CD4-positive, alpha-beta memory T cell (primary cell): ENCODE measurements around the gene TPSG1. TPM values are rescaled to one million over a fixed set of nuclear protein-coding genes. Genes with fewer than 3 reads are reported as not detected.
"Not testable (repeated sequence)": the region's sequence is repeated elsewhere in the genome, so short reads cannot be mapped to it uniquely, and the experiment has no call there.

Experiments used
- CTCF ChIA-PET: fragments of 350-600 bp; sonication (Branson Sonifier 250); formaldehyde crosslinking; loops from one replicate; lab custom pipeline; 2021; ENCODE audit warnings: inconsistent platforms; ENCODE audit not compliant: partially characterized antibody; lab: Charles Lee
- POLR2A ChIA-PET: fragments of 350-600 bp; sonication (Branson Sonifier 250); formaldehyde crosslinking; loops from one replicate; lab custom pipeline; 2021; ENCODE audit not compliant: partially characterized antibody; lab: Charles Lee
- DNase-seq, 5 donors: peaks; one replicate each; pipeline versions ENCODE4 v3.0.0 to v3.0.0-alpha.2; 2020 to 2022; ENCODE audit warnings: mixed read lengths in 1 of 5
- H3K27ac ChIP-seq: one replicate; pipeline ENCODE4 v1.7.0; 2013; ENCODE audit warnings: low read depth, low read length
- H3K27me3 ChIP-seq: 2 replicates; pipeline ENCODE4 v1.7.0; 2013; ENCODE audit warnings: mild to moderate bottlenecking, low read length, moderate library complexity; ENCODE audit not compliant: insufficient read depth
- H3K36me3 ChIP-seq: 2 replicates; pipeline ENCODE4 v1.7.0; 2013; ENCODE audit warnings: mild to moderate bottlenecking, low read length, moderate library complexity; ENCODE audit not compliant: insufficient read depth
- H3K4me1 ChIP-seq: 2 replicates; pipeline ENCODE4 v1.7.0; 2013; ENCODE audit warnings: mild to moderate bottlenecking, low read length, moderate library complexity; ENCODE audit not compliant: insufficient read depth
- H3K4me3 ChIP-seq, 2 donors: one replicate each; pipeline ENCODE4 v1.7.0; 2013; ENCODE audit warnings: low read length in 2 of 2, mild to moderate bottlenecking in 1 of 2
- H3K9me3 ChIP-seq, 2 donors: one replicate each; pipeline ENCODE4 v1.7.0; 2013; ENCODE audit warnings: low read length in 2 of 2, control low read depth in 1 of 2; ENCODE audit not compliant: control insufficient read depth in 1 of 2
- H3K27ac Mint-ChIP-seq, 7 donors: one replicate each; pipeline ENCODE4 v1.8.0; 2020 to 2021; ENCODE audit warnings: mixed read lengths in 7 of 7, mild to moderate bottlenecking in 6 of 7, inconsistent platforms in 3 of 7, moderate library complexity in 3 of 7
- H3K27me3 Mint-ChIP-seq, 2 donors: one replicate each; pipeline ENCODE4 v1.8.0; 2020 to 2021; ENCODE audit warnings: mixed read lengths in 2 of 2
- H3K36me3 Mint-ChIP-seq, 2 donors: one replicate each; pipeline ENCODE4 v1.8.0; 2020 to 2021; ENCODE audit warnings: mixed read lengths in 2 of 2, inconsistent platforms in 1 of 2, mild to moderate bottlenecking in 1 of 2
- H3K4me1 Mint-ChIP-seq, 4 donors: one replicate each; pipeline ENCODE4 v1.8.0; 2020 to 2021; ENCODE audit warnings: mixed read lengths in 4 of 4, mild to moderate bottlenecking in 1 of 4
- H3K4me3 Mint-ChIP-seq, 8 donors: one replicate each; pipeline ENCODE4 v1.8.0; 2020 to 2021; ENCODE audit warnings: mixed read lengths in 8 of 8, mild to moderate bottlenecking in 7 of 8, moderate library complexity in 6 of 8, inconsistent platforms in 3 of 8
- H3K9me3 Mint-ChIP-seq, 8 donors: one replicate each; pipeline ENCODE4 v1.8.0; 2020 to 2021; ENCODE audit warnings: mixed read lengths in 8 of 8, mild to moderate bottlenecking in 5 of 8, inconsistent platforms in 3 of 8, moderate library complexity in 1 of 8
- intact Hi-C: fragments of 100-400 bp; cut with micrococcal nuclease; formaldehyde crosslinking; loops from one replicate; pipeline ENCODE4 v1.15.1; 2023
- polyA plus RNA-seq, 2 donors: library from polyadenylated mRNA; unstranded; fragments of 300-500 nt; fragmentation: Illumina TruSeq; gene quantifications; one replicate each; pipeline ENCODE4 v1.2.3, GENCODE V29; 2021
- total RNA-seq, 2 experiments: library from RNA; stranded (reverse); gene quantifications; one replicate each; pipeline ENCODE4 v1.2.3, GENCODE V29; 2021

The TPSG1 gene
- total and polyA plus RNA-seq, 4 experiments from 2014 or later: not detected

DNA sequence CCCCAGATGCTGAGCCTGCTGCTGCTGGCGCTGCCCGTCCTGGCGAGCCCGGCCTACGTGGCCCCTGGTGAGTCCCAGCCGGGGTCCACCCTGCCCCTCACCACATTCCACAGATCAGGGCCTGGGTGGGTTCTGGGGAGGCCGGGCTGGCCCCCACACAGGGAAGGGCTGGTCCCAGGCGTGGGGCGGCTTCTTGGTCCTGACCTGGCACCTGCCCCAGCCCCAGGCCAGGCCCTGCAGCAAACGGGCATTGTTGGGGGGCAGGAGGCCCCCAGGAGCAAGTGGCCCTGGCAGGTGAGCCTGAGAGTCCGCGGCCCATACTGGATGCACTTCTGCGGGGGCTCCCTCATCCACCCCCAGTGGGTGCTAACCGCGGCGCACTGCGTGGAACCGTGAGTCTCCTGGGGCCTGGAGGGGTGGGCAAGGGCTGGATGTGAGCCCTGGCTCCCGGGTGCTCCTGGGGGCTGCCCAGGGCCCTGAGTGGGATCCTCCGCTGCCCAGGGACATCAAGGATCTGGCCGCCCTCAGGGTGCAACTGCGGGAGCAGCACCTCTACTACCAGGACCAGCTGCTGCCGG lies 31.3 kb upstream of the TPSG1 start:
- H3K27ac ChIP-seq, H3K4me3 ChIP-seq, CTCF ChIA-PET, H3K4me1 Mint-ChIP-seq, H3K4me1 ChIP-seq, H3K9me3 ChIP-seq, H3K27ac Mint-ChIP-seq, intact Hi-C loops, H3K27me3 ChIP-seq, DNase-seq, H3K4me3 Mint-ChIP-seq, H3K9me3 Mint-ChIP-seq, H3K36me3 ChIP-seq, POLR2A ChIA-PET, H3K36me3 Mint-ChIP-seq: not testable (repeated sequence)
- H3K27me3 Mint-ChIP-seq: peaks cover 9 to 11% of the 10 kb centered on the region in 2 donors

DNA sequence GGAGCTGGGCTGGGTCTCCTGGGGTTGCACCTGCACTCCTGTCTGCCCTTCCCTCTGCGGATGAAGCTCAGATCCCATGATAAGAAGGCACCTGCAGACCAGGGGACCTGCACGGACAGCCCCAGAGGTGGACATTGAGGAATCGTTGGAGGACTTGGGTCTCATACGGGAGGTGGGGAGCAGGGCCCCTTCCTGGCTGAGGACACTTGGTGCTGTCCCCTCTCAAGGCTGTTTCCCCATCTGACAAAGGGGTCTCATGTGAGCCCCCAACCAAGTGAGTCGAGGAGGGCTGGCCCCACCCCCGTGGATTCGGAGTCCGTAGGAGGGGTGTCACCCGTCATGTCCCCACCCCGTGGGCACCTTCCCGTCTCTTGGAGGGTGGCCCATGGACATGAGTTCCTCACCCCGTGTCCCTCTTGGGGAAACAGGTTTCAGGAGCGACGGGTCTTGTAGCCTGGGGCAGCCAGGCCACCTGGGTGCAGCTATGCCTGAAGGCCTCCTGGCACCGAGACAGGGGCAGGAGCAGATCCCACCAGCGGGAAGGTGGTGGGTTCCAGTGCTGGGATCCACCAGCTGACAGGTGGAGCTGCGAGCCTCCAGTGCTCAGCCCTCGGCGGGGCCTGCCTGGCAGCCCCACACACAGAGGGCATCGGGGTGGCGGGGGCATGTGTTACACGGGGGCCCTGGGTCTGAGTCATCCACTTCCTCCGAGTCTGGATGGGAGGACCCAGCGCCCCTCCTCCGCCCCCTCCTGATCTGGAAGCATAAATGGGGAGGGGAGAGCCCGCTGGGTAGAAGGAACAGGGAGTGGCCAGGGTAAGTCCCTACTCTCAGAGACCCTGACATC lies 30.4 kb upstream of the TPSG1 start, which contains the start of gene TPSD1:
Gene TPSD1, plus strand, starts transcription at position 794 of the 847 bp plus-strand sequence. CDS start 212 bp downstream, outside the sequence.
- H3K27me3 ChIP-seq, H3K36me3 ChIP-seq, H3K27me3 Mint-ChIP-seq, H3K9me3 Mint-ChIP-seq, H3K27ac ChIP-seq, CTCF ChIA-PET, H3K36me3 Mint-ChIP-seq, H3K27ac Mint-ChIP-seq, H3K9me3 ChIP-seq, H3K4me3 ChIP-seq, H3K4me3 Mint-ChIP-seq, H3K4me1 ChIP-seq, H3K4me1 Mint-ChIP-seq, intact Hi-C loops, DNase-seq: not testable (repeated sequence)
- POLR2A ChIA-PET: interaction anchor here (0.6 kb wide), 1 partner anchor 601 kb away, joined by 4 read pairs; no protein-coding TSS in a partner anchor

DNA sequence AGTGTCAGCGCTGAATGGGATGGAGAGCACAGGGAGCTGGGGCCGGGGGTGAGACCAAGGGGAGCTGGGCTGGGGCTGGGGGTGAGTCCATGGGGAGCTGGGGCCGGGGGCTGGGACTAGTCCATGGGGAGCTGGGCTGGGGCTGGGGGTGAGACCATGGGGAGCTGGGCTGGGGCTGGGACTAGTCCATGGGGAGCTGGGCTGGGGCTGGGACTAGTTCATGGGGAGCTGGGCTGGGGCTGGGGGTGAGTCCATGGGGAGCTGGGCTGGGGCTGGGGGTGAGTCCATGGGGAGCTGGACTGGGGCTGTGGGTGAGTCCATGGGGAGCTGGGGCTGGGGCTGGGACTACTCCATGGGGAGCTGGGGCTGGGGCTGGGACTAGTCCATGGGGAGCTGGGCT lies 29.8 kb upstream of the TPSG1 start:
- H3K27ac ChIP-seq, H3K9me3 Mint-ChIP-seq, H3K27ac Mint-ChIP-seq, H3K36me3 Mint-ChIP-seq, H3K4me1 Mint-ChIP-seq, H3K4me1 ChIP-seq, H3K4me3 Mint-ChIP-seq, H3K27me3 Mint-ChIP-seq, H3K36me3 ChIP-seq, intact Hi-C loops, DNase-seq, H3K27me3 ChIP-seq, H3K9me3 ChIP-seq, H3K4me3 ChIP-seq, CTCF ChIA-PET: not testable (repeated sequence)
- POLR2A ChIA-PET: interaction anchor here (0.6 kb wide), 1 partner anchor 601 kb away, joined by 4 read pairs; no protein-coding TSS in a partner anchor

DNA sequence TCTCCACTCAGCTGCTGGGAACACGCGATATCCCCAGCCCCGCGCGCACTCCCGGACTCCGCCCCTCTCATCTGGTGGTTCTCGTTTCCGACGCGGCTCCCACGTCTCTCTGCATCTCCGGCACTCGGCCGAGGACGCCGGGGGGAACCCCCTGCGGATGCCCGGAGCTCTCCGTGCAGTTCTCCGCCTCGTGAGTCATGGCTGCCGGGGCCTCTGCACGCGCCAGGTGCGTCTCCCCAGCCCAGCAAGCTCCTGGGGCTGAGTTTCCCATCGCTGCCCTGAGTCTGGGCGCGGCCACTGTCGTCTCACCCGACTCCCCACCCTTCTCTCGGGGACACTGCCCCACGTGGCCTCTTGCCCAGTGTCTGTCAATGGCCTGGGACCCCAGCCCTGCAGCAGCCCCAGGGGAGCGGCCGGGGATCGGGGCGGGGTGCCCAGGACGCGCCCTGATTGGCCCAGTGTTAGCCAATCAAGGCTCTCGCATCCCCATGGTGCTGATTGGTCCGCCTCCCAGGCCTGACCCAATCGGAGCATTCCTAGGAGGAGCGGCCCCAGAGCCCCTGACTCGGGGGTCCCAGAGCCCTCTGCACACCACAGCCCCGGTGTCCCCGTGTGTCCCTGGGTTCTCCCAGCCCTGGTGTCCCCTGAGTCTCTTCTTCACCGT lies 28.8 kb upstream of the TPSG1 start:
- not testable (repeated sequence) for H3K36me3 Mint-ChIP-seq, H3K9me3 ChIP-seq, H3K27ac Mint-ChIP-seq

DNA sequence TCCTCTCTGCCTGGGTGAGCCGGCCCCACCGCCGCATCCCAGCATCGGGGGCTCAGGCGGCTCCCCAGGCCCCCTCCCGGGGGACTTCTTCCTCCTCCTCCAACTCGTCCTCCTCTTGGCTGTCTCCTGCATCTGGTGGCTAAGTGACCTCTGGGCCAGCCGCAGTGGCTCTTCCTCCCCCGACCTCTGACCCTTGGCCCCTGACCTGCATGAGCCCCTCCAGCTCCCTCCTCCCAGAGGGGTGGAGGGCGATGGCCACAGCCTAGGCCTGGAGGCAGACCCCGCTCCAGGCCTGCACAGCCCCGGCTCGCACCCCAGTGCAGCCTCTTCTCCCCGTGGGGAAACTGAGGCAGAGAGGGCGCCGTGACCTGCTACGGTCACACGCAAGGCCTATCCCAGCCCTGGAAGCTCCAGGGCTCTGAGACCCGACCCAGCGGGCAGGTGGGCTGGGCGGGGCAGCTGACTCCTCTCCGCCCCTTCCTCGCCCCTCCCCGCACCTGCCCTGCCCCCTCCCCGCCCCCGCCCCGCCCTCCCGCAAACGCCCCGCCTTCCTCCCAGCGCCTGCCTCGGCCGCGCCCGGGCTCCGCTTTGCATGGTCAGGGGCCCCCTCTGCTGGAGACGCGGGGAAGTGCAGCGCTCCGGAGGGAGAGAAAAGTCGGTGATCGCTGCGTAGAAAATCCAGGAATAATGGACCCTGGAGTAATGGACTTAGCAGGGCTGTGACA lies 24.1 kb upstream of the TPSG1 start:
- H3K9me3 ChIP-seq, H3K4me1 ChIP-seq, intact Hi-C loops, H3K36me3 ChIP-seq, H3K27ac Mint-ChIP-seq, H3K4me1 Mint-ChIP-seq, DNase-seq, POLR2A ChIA-PET, H3K36me3 Mint-ChIP-seq, H3K4me3 Mint-ChIP-seq, CTCF ChIA-PET, H3K27me3 Mint-ChIP-seq, H3K27me3 ChIP-seq, H3K27ac ChIP-seq, H3K4me3 ChIP-seq, H3K9me3 Mint-ChIP-seq: not testable (repeated sequence)

More for the DNA sequence above, 28.8 kb upstream of the TPSG1 start:
- H3K9me3 Mint-ChIP-seq, H3K27me3 ChIP-seq, H3K4me1 Mint-ChIP-seq, H3K27ac ChIP-seq, H3K4me3 Mint-ChIP-seq, DNase-seq, H3K27me3 Mint-ChIP-seq, POLR2A ChIA-PET, CTCF ChIA-PET, H3K36me3 ChIP-seq, intact Hi-C loops, H3K4me3 ChIP-seq, H3K4me1 ChIP-seq: not testable (repeated sequence)

DNA sequence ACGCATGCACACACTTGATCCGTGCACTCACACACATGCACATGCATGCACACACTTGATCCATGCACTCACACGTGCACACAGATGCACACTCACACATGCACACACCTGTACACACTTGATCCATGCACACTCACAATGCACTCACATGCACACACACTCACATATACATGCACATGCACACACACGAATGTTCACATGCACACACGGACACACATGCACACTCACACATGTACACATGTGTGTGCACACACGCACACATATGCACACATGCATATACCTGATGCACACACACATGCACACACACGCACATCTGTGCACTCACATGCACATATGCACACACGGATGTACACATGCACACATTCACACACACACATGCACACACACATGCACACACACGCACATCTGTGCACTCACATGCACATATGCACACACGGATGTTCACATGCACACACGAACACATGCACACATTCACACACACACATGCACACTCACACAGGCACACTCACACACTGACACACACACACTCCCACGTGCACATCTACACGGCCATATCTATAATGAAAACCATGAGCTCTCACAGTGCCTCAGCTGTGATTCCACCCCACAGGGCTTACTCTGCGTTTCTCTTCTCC lies 23.0 kb upstream of the TPSG1 start:
- H3K4me1 Mint-ChIP-seq, intact Hi-C loops, H3K36me3 ChIP-seq, H3K27me3 Mint-ChIP-seq, H3K36me3 Mint-ChIP-seq, DNase-seq, H3K4me1 ChIP-seq, H3K4me3 ChIP-seq, CTCF ChIA-PET, H3K27me3 ChIP-seq, POLR2A ChIA-PET, H3K9me3 ChIP-seq, H3K9me3 Mint-ChIP-seq, H3K27ac ChIP-seq: not testable (repeated sequence)
- peak overlapping the region in 1 of 8 donors; percentile 15 for H3K4me3 Mint-ChIP-seq
- peak overlapping the region in 2 of 7 donors; percentile 17 to 24 for H3K27ac Mint-ChIP-seq
